HCT116 (cell line): ENCODE data around the gene PPP1R37. TPM values are rescaled to one million over a fixed set of nuclear protein-coding genes. Genes with fewer than 3 reads are reported as not detected.

Experiments used
- ATAC-seq: fragments of 200-7000 bp; cut with Tn5 transposase; 2 replicates; pipeline ENCODE4 v1.9.1; 2020; ENCODE audit warnings: mild to moderate bottlenecking, moderate library complexity
- BruUV-seq: library from RNA; stranded (reverse); fragments of 400-500 nt; replicated peaks from 2 replicates; lab custom pipeline; 2021; lab: Mats Ljungman, UMichigan
- CTCF ChIA-PET: fragments of 300-600 bp; sonication (Branson Sonifier 250); formaldehyde crosslinking; loops from one replicate; lab custom pipeline; 2021; ENCODE audit warnings: antibody characterized with exemption; lab: Charles Lee
- POLR2A ChIA-PET: fragments of 300-600, 350-600 bp; sonication (Branson Sonifier 250); formaldehyde crosslinking; loops from one replicate; lab custom pipeline; 2021; ENCODE audit warnings: antibody characterized with exemption; lab: Charles Lee
- RAD21 ChIA-PET, 2 experiments: fragments of 300-600 bp; sonication (Branson Sonifier 250); formaldehyde crosslinking; loops; one replicate each; lab custom pipeline; 2023; ENCODE audit warnings: low total read pairs in 2 of 2; ENCODE audit not compliant: uncharacterized antibody in 2 of 2, unreplicated experiment in 2 of 2, low non-redundant PET in 1 of 2; lab: Charles Lee
- DNase-seq: peaks from one replicate; pipeline ENCODE4 v3.0.0-alpha.2; 2010; ENCODE audit warnings: low read depth, low spot score
- H2AFZ ChIP-seq: fragments of 200-600 bp; shearing (Covaris generic), sonication (generic); 2 replicates; pipeline ENCODE4 v1.6.1; 2017; ENCODE audit warnings: low read depth, mixed run types, mixed read lengths, antibody characterized with exemption, low read length; ENCODE audit not compliant: poor library complexity, severe bottlenecking
- H3K27ac ChIP-seq: 2 replicates; pipeline ENCODE4 v1.5.1; 2012; ENCODE audit warnings: low read depth, low read length
- H3K27me3 ChIP-seq: fragments of 200-600 bp; sonication (generic); 2 replicates; pipeline ENCODE4 v1.6.1; 2016; ENCODE audit warnings: mixed run types, low read length, mixed read lengths; ENCODE audit not compliant: insufficient read depth
- H3K36me3 ChIP-seq, 2 experiments: fragments of 200-500 bp in 1 of 2; fragments of 200-600 bp in 1 of 2; sonication (Bioruptor generic) in 1 of 2; sonication (generic) in 1 of 2; 2 replicates each; pipeline versions ENCODE4 v1.5.1 to v1.6.1; 2014 to 2016; ENCODE audit warnings: low read length in 2 of 2, inconsistent platforms in 1 of 2, mixed read lengths in 1 of 2, mixed run types in 1 of 2; ENCODE audit not compliant: insufficient read depth in 2 of 2, control insufficient read depth in 1 of 2
- H3K4me1 ChIP-seq, 2 experiments: fragments of 200-600 bp in 1 of 2; sonication (generic) in 1 of 2; 2 replicates each; pipeline versions ENCODE4 v1.5.1 to v1.6.1; 2012 to 2017; ENCODE audit warnings: low read length in 2 of 2, inconsistent platforms in 1 of 2, mild to moderate bottlenecking in 1 of 2, mixed read lengths in 1 of 2, mixed run types in 1 of 2, moderate library complexity in 1 of 2; ENCODE audit not compliant: insufficient read depth in 2 of 2, control insufficient read depth in 1 of 2
- H3K4me2 ChIP-seq: fragments of 200-600 bp; sonication (generic); 2 replicates; pipeline ENCODE4 v1.6.1; 2017; ENCODE audit warnings: mixed run types, low read length, mixed read lengths
- H3K4me3 ChIP-seq, 2 experiments: fragments of 200-600 bp in 1 of 2; sonication (generic) in 1 of 2; replicated peaks in 1 of 2; 2 replicates each; pipeline ENCODE4 v1.5.1; 2011 to 2016; ENCODE audit warnings: low read length in 2 of 2, control low read depth in 1 of 2, low read depth in 1 of 2, mild to moderate bottlenecking in 1 of 2, mixed read lengths in 1 of 2, mixed run types in 1 of 2
- H3K79me2 ChIP-seq: fragments of 200-600 bp; sonication (generic); 2 replicates; pipeline ENCODE4 v1.6.1; 2017; ENCODE audit warnings: mild to moderate bottlenecking, mixed run types, low read length, moderate library complexity, mixed read lengths; ENCODE audit not compliant: insufficient read depth
- H3K9ac ChIP-seq: fragments of 200-600 bp; sonication (generic); 2 replicates; pipeline ENCODE4 v1.6.1; 2016; ENCODE audit warnings: low read length, mixed read lengths
- H3K9me2 ChIP-seq: fragments of 200-600 bp; sonication (generic), shearing (Covaris generic); 2 replicates; pipeline ENCODE4 v1.6.1; 2017; ENCODE audit warnings: mixed run types, mild to moderate bottlenecking, moderate library complexity; ENCODE audit not compliant: insufficient read depth
- H3K9me3 ChIP-seq, 2 experiments: fragments of 200-500 bp in 1 of 2; fragments of 200-600 bp in 1 of 2; sonication (Bioruptor generic) in 1 of 2; sonication (generic) in 1 of 2; 2 replicates each; pipeline ENCODE4 v1.6.1; 2014 to 2017; ENCODE audit warnings: low read length in 2 of 2, mixed read lengths in 2 of 2, inconsistent platforms in 1 of 2, low read depth in 1 of 2, mild to moderate bottlenecking in 1 of 2, mixed run types in 1 of 2, moderate library complexity in 1 of 2; ENCODE audit not compliant: control insufficient read depth in 1 of 2, insufficient read depth in 1 of 2
- H4K20me1 ChIP-seq: fragments of 200-600 bp; sonication (generic), shearing (Covaris generic); 2 replicates; pipeline ENCODE4 v1.6.1; 2017; ENCODE audit warnings: mixed run types, mild to moderate bottlenecking, moderate library complexity; ENCODE audit not compliant: insufficient read depth
- CTCF ChIP-seq, 3 experiments: fragments of 200-600 bp in 1 of 3; sonication (generic) in 1 of 3; IDR thresholded peaks in 2 of 3; conservative IDR thresholded peaks in 1 of 3; 2 replicates each; pipeline ENCODE4 v1.5.1; 2012 to 2017; ENCODE audit warnings: low read depth in 2 of 3, low read length in 2 of 3, antibody characterized with exemption in 1 of 3, borderline replicate concordance in 1 of 3, control low read depth in 1 of 3, mild to moderate bottlenecking in 1 of 3, mixed read lengths in 1 of 3, mixed run types in 1 of 3, moderate library complexity in 1 of 3; ENCODE audit not compliant: insufficient read depth in 1 of 3
- RAD21 ChIP-seq: IDR thresholded peaks from 2 replicates; pipeline ENCODE4 v1.6.1; 2012; ENCODE audit warnings: low read depth, mild to moderate bottlenecking
- TCF7L2 ChIP-seq: IDR thresholded peaks from 2 replicates; pipeline ENCODE4 v1.7.0; 2011; ENCODE audit warnings: borderline replicate concordance, inconsistent platforms; ENCODE audit not compliant: insufficient read depth, insufficient read length; ENCODE audit errors: extremely low read depth
- ZNF274 ChIP-seq: fragments of 200-500 bp; sonication (Bioruptor generic); IDR thresholded peaks from 2 replicates; pipeline ENCODE4 v1.6.1; 2014; ENCODE audit warnings: mild to moderate bottlenecking, low read depth, low read length, inconsistent platforms
- intact Hi-C: fragments of 100-400 bp; cut with micrococcal nuclease; formaldehyde crosslinking; loops from 2 replicates; pipeline ENCODE4 v1.10.0; 2022
- total RNA-seq: library from RNA; stranded (reverse); gene quantifications from one replicate; pipeline ENCODE4 v1.2.1, GENCODE V29; 2021; ENCODE audit not compliant: unreplicated experiment
- TF ChIP-seq, protein P1 (sequence below): IDR thresholded peaks from 2 replicates; pipeline ENCODE4 v1.6.1; 2012; ENCODE audit warnings: low read depth

The PPP1R37 gene
- total RNA-seq, 1 experiment from 2014 or later, result 32.7 TPM

GRCh38 chr19:45125360-45125759, 32.4 kb downstream of the PPP1R37 start:
- H3K9me3 ChIP-seq, result no peaks in the 10 kb centered on the region
- no peaks in the 10 kb centered on the region for H4K20me1 ChIP-seq
- H3K9ac ChIP-seq, result no peak overlapping the region
- DNase-seq, result no peak
- H3K4me3 ChIP-seq, result no peak overlapping the region
- ATAC-seq, result no peak
- ChIA-PET POLR2A (no interaction called here), CTCF (interaction anchor here (0.6 to 2.3 kb wide), 5 partner anchors 14 to 108 kb away, joined by 3 to 9 read pairs (median 4); partner anchors contain the start of gene PPP1R37), RAD21 (no interaction called here)
- H3K27ac ChIP-seq, result no peak overlapping the region
- H3K36me3 ChIP-seq, result no peaks in the 10 kb centered on the region
- H3K9me2 ChIP-seq, result no peaks in the 10 kb centered on the region
- peaks cover 3 to 12% of the 10 kb centered on the region in 2 experiments for H3K4me1 ChIP-seq
- intact Hi-C loops, result no loop called here
- H3K79me2 ChIP-seq, result peaks cover 60% of the 10 kb centered on the region
- no peak overlapping the region for H3K4me2 ChIP-seq
- no peak for TF ChIP-seq ZNF274
- H2AFZ ChIP-seq, result no peak overlapping the region
- no peaks in the 10 kb centered on the region for H3K27me3 ChIP-seq
- no TSS peak for BruUV-seq

DNA sequence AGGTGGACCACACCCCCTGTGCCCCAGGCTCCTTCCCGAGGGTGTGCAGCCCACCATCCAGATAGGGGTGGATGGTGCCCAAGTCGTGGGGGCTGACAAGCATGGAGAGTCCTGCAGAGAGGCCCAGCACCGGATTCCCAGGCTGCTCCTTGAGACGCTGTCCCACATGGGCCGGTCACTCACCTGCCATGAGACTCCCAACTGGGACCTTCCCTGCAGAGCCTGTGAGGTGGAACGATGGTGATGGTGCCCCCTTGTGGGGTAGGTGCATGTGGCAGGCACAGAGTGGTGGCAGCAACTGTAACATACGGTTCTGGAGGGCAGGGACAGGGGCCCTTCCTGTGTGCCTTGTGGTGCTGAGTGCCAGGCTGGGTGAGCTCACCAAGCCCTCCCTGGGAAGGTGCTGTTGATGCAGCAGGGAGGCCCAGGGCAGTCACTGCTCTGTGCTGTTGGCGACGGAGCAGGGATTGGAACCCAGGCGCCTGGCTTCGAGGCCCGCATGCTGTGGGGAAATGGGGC, 33.1 kb downstream of the PPP1R37 start:
- no peaks in the 10 kb centered on the region for H3K36me3 ChIP-seq
- no peaks in the 10 kb centered on the region for H4K20me1 ChIP-seq
- peak; percentile 67 to 93 (median 78) for TF ChIP-seq CTCF (IDR thresholded peaks at IDR 0.05 in 2 of 3, conservative IDR thresholded peaks at IDR 0.05 in 1 of 3; ENCODE audit: borderline replicate concordance in 1 of 3, insufficient read depth in 1 of 3, low read depth in 2 of 3, low read length in 2 of 3)
- TF ChIP-seq TCF7L2, result no peak
- TF ChIP-seq, protein P1, sequence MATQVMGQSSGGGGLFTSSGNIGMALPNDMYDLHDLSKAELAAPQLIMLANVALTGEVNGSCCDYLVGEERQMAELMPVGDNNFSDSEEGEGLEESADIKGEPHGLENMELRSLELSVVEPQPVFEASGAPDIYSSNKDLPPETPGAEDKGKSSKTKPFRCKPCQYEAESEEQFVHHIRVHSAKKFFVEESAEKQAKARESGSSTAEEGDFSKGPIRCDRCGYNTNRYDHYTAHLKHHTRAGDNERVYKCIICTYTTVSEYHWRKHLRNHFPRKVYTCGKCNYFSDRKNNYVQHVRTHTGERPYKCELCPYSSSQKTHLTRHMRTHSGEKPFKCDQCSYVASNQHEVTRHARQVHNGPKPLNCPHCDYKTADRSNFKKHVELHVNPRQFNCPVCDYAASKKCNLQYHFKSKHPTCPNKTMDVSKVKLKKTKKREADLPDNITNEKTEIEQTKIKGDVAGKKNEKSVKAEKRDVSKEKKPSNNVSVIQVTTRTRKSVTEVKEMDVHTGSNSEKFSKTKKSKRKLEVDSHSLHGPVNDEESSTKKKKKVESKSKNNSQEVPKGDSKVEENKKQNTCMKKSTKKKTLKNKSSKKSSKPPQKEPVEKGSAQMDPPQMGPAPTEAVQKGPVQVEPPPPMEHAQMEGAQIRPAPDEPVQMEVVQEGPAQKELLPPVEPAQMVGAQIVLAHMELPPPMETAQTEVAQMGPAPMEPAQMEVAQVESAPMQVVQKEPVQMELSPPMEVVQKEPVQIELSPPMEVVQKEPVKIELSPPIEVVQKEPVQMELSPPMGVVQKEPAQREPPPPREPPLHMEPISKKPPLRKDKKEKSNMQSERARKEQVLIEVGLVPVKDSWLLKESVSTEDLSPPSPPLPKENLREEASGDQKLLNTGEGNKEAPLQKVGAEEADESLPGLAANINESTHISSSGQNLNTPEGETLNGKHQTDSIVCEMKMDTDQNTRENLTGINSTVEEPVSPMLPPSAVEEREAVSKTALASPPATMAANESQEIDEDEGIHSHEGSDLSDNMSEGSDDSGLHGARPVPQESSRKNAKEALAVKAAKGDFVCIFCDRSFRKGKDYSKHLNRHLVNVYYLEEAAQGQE, result no peak
- peak; percentile 65; the same call in 1 of the 2 replicates for TF ChIP-seq RAD21
- TF ChIP-seq, all 23 proteins: peak for 2
- intact Hi-C loops, result loop anchor here (2.0 kb wide), 1 partner anchor 109 kb away; no protein-coding TSS in a partner anchor
- Histone ChIP-seq H3K27me3 (no peaks in the 10 kb centered on the region), H3K9me2 (no peaks in the 10 kb centered on the region), H3K9me3 (no peaks in the 10 kb centered on the region), H3K4me1 (peaks cover 8 to 19% of the 10 kb centered on the region in 2 experiments), H3K4me2 (no peak overlapping the region), H2AFZ (no peak overlapping the region), H3K4me3 (no peak overlapping the region), H3K9ac (no peak overlapping the region), H3K27ac (no peak overlapping the region; the same call in 1 of the 2 replicates), H3K79me2 (peaks cover 60% of the 10 kb centered on the region)
- ATAC-seq (peak; percentile 95), DNase-seq (peak; percentile 24)
- ChIA-PET RAD21 (no interaction called here), POLR2A (interaction anchor here (0.6 kb wide), 1 partner anchor 596 kb away, joined by 3 read pairs; no protein-coding TSS in a partner anchor), CTCF (interaction anchor here (1.0 to 2.3 kb wide), 4 partner anchors 15 to 109 kb away, joined by 4 to 9 read pairs (median 4); partner anchors contain the start of gene PPP1R37)
- no TSS peak for BruUV-seq
